GM12864 (cell line): ENCODE results near the gene FRG1.
"Not testable (repeated sequence)": the region's sequence is repeated elsewhere in the genome, so short reads cannot be mapped to it uniquely, and the experiment has no call there.

Experiments
- DNase-seq: peaks from one replicate; pipeline ENCODE4 v3.0.0-alpha.2; 2011; ENCODE audit warnings: low read depth
- H3K4me3 ChIP-seq: 2 replicates; pipeline ENCODE4 v1.5.1; 2011; ENCODE audit warnings: mild to moderate bottlenecking, low read depth, low read length, control low read depth
- TF ChIP-seq, protein P1 (sequence below): IDR thresholded peaks from 2 replicates; pipeline ENCODE4 v1.5.1; 2011; ENCODE audit warnings: low read depth, mild to moderate bottlenecking, moderate library complexity, low read length, control low read depth, inconsistent platforms; ENCODE audit errors: missing control alignments

Gene FRG1

DNA sequence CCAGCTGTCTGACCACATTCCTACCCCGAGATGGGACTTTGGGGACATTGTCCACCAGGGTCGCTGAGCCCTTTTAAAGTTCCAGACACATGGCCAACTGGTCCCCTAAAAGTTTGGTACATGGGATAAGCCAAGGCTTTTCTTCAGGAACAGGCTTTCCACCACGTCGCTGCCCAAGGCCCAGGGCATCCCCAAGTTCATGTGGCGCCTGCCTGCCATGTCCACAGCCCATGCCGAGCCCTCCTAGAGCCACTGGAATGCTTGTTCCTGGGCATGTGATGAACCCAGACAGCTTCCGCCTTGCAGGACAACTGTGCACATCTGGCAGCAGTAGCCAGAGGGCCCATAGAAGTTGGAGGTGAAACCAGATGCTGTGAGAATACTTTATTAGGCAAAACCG, 41.3 kb downstream of the FRG1 start:
- no peak overlapping the region for H3K4me3 ChIP-seq
- TF ChIP-seq, protein P1, sequence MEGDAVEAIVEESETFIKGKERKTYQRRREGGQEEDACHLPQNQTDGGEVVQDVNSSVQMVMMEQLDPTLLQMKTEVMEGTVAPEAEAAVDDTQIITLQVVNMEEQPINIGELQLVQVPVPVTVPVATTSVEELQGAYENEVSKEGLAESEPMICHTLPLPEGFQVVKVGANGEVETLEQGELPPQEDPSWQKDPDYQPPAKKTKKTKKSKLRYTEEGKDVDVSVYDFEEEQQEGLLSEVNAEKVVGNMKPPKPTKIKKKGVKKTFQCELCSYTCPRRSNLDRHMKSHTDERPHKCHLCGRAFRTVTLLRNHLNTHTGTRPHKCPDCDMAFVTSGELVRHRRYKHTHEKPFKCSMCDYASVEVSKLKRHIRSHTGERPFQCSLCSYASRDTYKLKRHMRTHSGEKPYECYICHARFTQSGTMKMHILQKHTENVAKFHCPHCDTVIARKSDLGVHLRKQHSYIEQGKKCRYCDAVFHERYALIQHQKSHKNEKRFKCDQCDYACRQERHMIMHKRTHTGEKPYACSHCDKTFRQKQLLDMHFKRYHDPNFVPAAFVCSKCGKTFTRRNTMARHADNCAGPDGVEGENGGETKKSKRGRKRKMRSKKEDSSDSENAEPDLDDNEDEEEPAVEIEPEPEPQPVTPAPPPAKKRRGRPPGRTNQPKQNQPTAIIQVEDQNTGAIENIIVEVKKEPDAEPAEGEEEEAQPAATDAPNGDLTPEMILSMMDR: no peak

DNA sequence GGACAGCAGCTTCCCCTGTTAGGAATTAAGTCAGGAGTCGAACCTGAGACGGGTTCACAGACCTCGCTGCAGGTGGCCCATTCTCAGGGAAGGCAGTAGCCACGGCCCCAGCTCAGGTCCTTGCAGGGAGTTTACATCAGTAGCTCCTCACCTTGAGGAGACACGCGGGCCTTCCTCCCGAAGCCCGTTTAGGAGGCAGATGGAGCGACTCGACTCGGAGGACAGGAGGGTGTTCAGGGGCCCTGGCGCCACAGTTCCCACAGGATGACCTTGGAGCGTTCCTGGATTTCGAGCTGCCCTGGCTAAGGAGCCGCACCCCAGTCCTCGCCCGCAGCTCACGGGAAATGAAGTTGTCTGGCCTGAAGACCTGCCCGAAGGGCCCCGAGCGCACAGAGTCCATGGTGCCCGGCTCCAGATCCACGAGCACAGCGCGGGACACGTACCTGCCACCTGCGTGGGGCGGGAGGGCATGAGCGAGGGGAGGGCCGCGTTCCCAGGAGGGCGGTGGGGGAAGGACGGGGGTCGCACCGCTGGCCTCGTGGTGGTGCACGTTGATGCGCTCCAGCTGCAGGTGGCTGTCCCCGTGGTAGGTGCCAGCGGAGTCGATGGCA, 43.3 kb downstream of the FRG1 start:
- not testable (repeated sequence) for DNase-seq, H3K4me3 ChIP-seq

More for the DNA sequence above, 41.3 kb downstream of the FRG1 start:
- DNase-seq: no peak

DNA sequence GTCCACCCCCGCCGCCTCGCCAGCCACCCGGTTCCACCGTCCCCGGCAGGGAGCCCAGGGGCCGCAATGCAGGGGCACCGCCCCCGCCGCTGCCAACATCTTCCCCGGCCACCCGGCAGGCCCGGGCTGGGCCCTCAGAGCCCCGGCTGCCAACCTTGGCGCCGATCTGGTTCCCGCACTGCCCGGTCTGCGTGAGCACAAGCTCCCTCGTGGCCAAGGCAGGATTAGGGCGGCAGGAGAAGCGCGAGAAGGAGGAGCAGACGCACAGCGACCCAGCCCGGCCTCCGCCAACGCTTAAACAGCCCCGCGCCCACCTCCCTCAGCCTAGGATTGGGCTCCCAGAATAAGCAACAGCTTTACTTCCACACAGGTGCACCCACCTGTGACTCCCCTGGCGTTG, 44.0 kb downstream of the FRG1 start:
- DNase-seq: not testable (repeated sequence)

DNA sequence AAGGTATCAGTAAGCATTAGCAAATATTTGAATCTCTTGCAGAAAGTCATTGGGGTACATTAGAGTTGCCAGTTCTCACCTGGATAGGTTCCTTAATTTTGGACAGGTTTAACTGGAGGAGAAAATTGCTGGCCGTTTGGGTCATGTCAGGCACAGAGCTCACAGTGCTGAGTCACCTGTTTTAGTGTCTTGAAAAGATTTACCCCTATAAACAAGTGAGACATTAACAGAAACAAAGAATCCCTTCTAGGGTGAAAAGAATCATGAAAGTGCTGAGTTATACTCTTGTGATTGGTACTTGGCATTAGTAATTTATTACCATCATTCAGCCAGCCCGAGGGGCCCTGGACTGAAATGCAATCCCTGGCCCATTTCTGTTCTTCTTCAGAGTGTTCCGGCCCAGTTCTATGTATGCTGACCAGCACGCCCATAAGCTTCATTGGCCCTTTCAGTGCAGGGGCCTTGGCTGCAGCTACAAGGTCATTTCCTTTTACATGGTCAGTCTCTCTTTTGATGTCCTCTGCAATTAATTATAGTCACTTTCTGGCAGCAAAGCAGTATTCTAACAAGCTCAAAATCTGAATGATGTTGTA, 45.1 kb downstream of the FRG1 start:
- DNase-seq, H3K4me3 ChIP-seq: not testable (repeated sequence)

More for the DNA sequence above, 44.0 kb downstream of the FRG1 start:
- not testable (repeated sequence) for H3K4me3 ChIP-seq

DNA sequence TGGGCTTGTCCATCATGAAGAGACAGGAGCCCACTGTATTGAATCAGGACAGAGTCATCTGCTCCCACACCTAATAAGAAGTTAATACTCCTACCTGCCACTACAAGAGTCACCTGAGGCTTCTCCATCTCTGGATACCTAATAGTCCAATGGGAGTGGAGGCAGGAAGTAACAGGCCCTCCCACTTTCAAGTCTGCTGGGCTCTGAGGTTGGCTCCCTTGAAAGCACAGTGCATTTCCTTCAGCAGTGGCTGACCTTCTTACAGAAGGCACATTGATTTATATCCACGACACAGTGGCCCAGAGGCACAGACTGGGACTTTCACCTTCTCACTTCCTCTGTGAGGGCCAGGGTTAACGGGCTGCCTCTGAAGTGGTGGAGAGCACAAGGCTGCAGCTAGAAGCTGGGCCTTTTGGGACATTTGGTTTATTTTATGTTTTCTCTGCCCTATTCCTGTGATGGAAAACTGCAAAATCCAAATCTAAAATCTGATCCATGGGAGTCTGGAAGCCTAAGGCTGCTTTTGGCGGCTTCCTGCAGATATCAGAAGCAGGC, 48.3 kb downstream of the FRG1 start:
- TF ChIP-seq, protein P1: no peak
- DNase-seq: no peak
- no peak overlapping the region for H3K4me3 ChIP-seq

DNA sequence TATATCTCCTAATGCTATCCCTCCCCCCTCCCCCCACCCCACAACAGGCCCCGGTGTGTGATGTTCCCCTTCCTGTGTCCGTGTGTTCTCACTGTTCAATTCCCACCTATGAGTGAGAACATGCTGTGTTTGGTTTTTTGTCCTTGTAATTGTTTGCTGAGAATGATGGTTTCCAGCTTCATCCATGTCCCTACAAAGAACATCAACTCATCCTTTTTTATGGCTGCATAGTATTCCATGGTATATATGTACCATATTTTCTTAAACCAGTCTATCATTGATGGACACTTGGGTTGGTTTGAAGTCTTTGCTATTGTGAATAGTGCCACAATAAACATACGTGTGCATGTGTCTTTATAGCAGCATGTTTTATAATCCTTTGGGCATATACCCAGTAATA, 49.3 kb downstream of the FRG1 start:
- not testable (repeated sequence) for H3K4me3 ChIP-seq, DNase-seq
